ENCODE data around the gene PRR16. TPM values are rescaled to one million over a fixed set of nuclear protein-coding genes. Genes with fewer than 3 reads are reported as not detected.

PRR16 gene
- total and polyA plus RNA-seq, 4 experiments from 2014 or later: not detected

- no peak overlapping the region for H3K27ac Mint-ChIP-seq
- no peak overlapping the region for H3K4me3 Mint-ChIP-seq
- no peak for DNase-seq
- H3K36me3 Mint-ChIP-seq: no peaks in the 10 kb centered on the region
- no peaks in the 10 kb centered on the region for H3K9me3 ChIP-seq (ENCODE audit: control insufficient read depth in 1 of 2, low read length in 2 of 2)
- H3K27ac ChIP-seq (ENCODE audit: low read depth, low read length): no peak overlapping the region
- no peaks in the 10 kb centered on the region for H3K4me1 Mint-ChIP-seq
- no peaks in the 10 kb centered on the region for H3K4me1 ChIP-seq (ENCODE audit: insufficient read depth, low read length)
- H3K4me3 ChIP-seq (ENCODE audit: low read length in 2 of 2): no peak overlapping the region
- intact Hi-C loops (cut with micrococcal nuclease): no loop called here
- no peaks in the 10 kb centered on the region for H3K36me3 ChIP-seq (ENCODE audit: insufficient read depth, low read length)
- H3K27me3 Mint-ChIP-seq: no peaks in the 10 kb centered on the region
- H3K9me3 Mint-ChIP-seq: peaks cover 0 to 18% (median 8%) of the 10 kb centered on the region in 8 donors
- ChIA-PET POLR2A (ENCODE audit: partially characterized antibody) (no interaction called here), CTCF (ENCODE audit: partially characterized antibody) (no interaction called here)
- H3K27me3 ChIP-seq (ENCODE audit: insufficient read depth, low read length): no peaks in the 10 kb centered on the region
Measured at GRCh38 chr5:120605325-120606079, 141.4 kb downstream of the PRR16 start.

- DNase-seq: no peak
- ChIA-PET CTCF (ENCODE audit: partially characterized antibody) (no interaction called here), POLR2A (ENCODE audit: partially characterized antibody) (no interaction called here)
- Mint-ChIP-seq H3K4me1 (no peaks in the 10 kb centered on the region), H3K27ac (no peak overlapping the region), H3K4me3 (no peak overlapping the region), H3K27me3 (no peaks in the 10 kb centered on the region), H3K36me3 (no peaks in the 10 kb centered on the region), H3K9me3 (peaks cover 0 to 9% (median 4%) of the 10 kb centered on the region in 8 donors)
- Histone ChIP-seq H3K27me3 (ENCODE audit: insufficient read depth, low read length) (no peaks in the 10 kb centered on the region), H3K36me3 (ENCODE audit: insufficient read depth, low read length) (no peaks in the 10 kb centered on the region), H3K4me3 (ENCODE audit: low read length in 2 of 2) (no peak overlapping the region), H3K27ac (ENCODE audit: low read depth, low read length) (no peak overlapping the region), H3K9me3 (ENCODE audit: control insufficient read depth in 1 of 2, low read length in 2 of 2) (no peaks in the 10 kb centered on the region), H3K4me1 (ENCODE audit: insufficient read depth, low read length) (no peaks in the 10 kb centered on the region)
- intact Hi-C loops (cut with micrococcal nuclease): no loop called here
Measured at GRCh38 chr5:120609570-120609969, 145.5 kb downstream of the PRR16 start.

GRCh38 chr5:120610145-120610544 lies 146.0 kb downstream of the PRR16 start:
- Mint-ChIP-seq H3K9me3 (peaks cover 0 to 9% (median 4%) of the 10 kb centered on the region in 8 donors), H3K27ac (no peak overlapping the region), H3K4me3 (no peak overlapping the region), H3K4me1 (no peaks in the 10 kb centered on the region), H3K27me3 (no peaks in the 10 kb centered on the region), H3K36me3 (no peaks in the 10 kb centered on the region)
- no peak overlapping the region for H3K27ac ChIP-seq (ENCODE audit: low read depth, low read length)
- DNase-seq: no peak
- no peaks in the 10 kb centered on the region for H3K9me3 ChIP-seq (ENCODE audit: control insufficient read depth in 1 of 2, low read length in 2 of 2)
- H3K27me3 ChIP-seq (ENCODE audit: insufficient read depth, low read length): no peaks in the 10 kb centered on the region
- intact Hi-C loops (cut with micrococcal nuclease): no loop called here
- no peak overlapping the region for H3K4me3 ChIP-seq (ENCODE audit: low read length in 2 of 2)
- no peaks in the 10 kb centered on the region for H3K4me1 ChIP-seq (ENCODE audit: insufficient read depth, low read length)
- CTCF ChIA-PET (ENCODE audit: partially characterized antibody): no interaction called here
- POLR2A ChIA-PET (ENCODE audit: partially characterized antibody): no interaction called here
- no peaks in the 10 kb centered on the region for H3K36me3 ChIP-seq (ENCODE audit: insufficient read depth, low read length)

GRCh38 chr5:120613729-120614128 lies 149.6 kb downstream of the PRR16 start:
- no peaks in the 10 kb centered on the region for H3K9me3 ChIP-seq (ENCODE audit: control insufficient read depth in 1 of 2, low read length in 2 of 2)
- H3K27me3 ChIP-seq (ENCODE audit: insufficient read depth, low read length): no peaks in the 10 kb centered on the region
- no peak overlapping the region for H3K4me3 Mint-ChIP-seq
- no peak overlapping the region for H3K27ac Mint-ChIP-seq
- H3K27me3 Mint-ChIP-seq: no peaks in the 10 kb centered on the region
- no peaks in the 10 kb centered on the region for H3K36me3 ChIP-seq (ENCODE audit: insufficient read depth, low read length)
- no peaks in the 10 kb centered on the region for H3K36me3 Mint-ChIP-seq
- H3K27ac ChIP-seq (ENCODE audit: low read depth, low read length): no peak overlapping the region
- H3K9me3 Mint-ChIP-seq: peaks cover 0 to 11% (median 6%) of the 10 kb centered on the region in 8 donors
- no peak overlapping the region for H3K4me3 ChIP-seq (ENCODE audit: low read length in 2 of 2)
- intact Hi-C loops (cut with micrococcal nuclease): no loop called here
- no peaks in the 10 kb centered on the region for H3K4me1 ChIP-seq (ENCODE audit: insufficient read depth, low read length)
- POLR2A ChIA-PET (ENCODE audit: partially characterized antibody): no interaction called here
- no peak for DNase-seq
- CTCF ChIA-PET (ENCODE audit: partially characterized antibody): no interaction called here
- H3K4me1 Mint-ChIP-seq: no peaks in the 10 kb centered on the region

GRCh38 chr5:120614531-120615180 lies 150.6 kb downstream of the PRR16 start:
- H3K27ac ChIP-seq (ENCODE audit: low read depth, low read length): no peak overlapping the region
- no peaks in the 10 kb centered on the region for H3K36me3 Mint-ChIP-seq
- no peak overlapping the region for H3K4me3 Mint-ChIP-seq
- H3K27me3 Mint-ChIP-seq: no peaks in the 10 kb centered on the region
- H3K9me3 ChIP-seq (ENCODE audit: control insufficient read depth in 1 of 2, low read length in 2 of 2): no peaks in the 10 kb centered on the region
- no peak for DNase-seq
- peaks cover 0 to 11% (median 6%) of the 10 kb centered on the region in 8 donors for H3K9me3 Mint-ChIP-seq
- H3K4me1 Mint-ChIP-seq: no peaks in the 10 kb centered on the region
- H3K4me1 ChIP-seq (ENCODE audit: insufficient read depth, low read length): no peaks in the 10 kb centered on the region
- H3K27me3 ChIP-seq (ENCODE audit: insufficient read depth, low read length): no peaks in the 10 kb centered on the region
- intact Hi-C loops (cut with micrococcal nuclease): no loop called here
- ChIA-PET POLR2A (ENCODE audit: partially characterized antibody) (no interaction called here), CTCF (ENCODE audit: partially characterized antibody) (interaction anchor here (0.7 kb wide), 1 partner anchor 164 kb away, joined by 3 read pairs; no protein-coding TSS in a partner anchor)
- no peak overlapping the region for H3K4me3 ChIP-seq (ENCODE audit: low read length in 2 of 2)
- no peak overlapping the region for H3K27ac Mint-ChIP-seq
- H3K36me3 ChIP-seq (ENCODE audit: insufficient read depth, low read length): no peaks in the 10 kb centered on the region

GRCh38 chr5:120615967-120616645 lies 152.0 kb downstream of the PRR16 start:
- Histone ChIP-seq H3K27ac (ENCODE audit: low read depth, low read length) (no peak overlapping the region), H3K36me3 (ENCODE audit: insufficient read depth, low read length) (no peaks in the 10 kb centered on the region), H3K4me3 (ENCODE audit: low read length in 2 of 2) (no peak overlapping the region), H3K4me1 (ENCODE audit: insufficient read depth, low read length) (no peaks in the 10 kb centered on the region), H3K9me3 (ENCODE audit: control insufficient read depth in 1 of 2, low read length in 2 of 2) (no peaks in the 10 kb centered on the region), H3K27me3 (ENCODE audit: insufficient read depth, low read length) (no peaks in the 10 kb centered on the region)
- H3K4me3 Mint-ChIP-seq: no peak overlapping the region
- no peaks in the 10 kb centered on the region for H3K4me1 Mint-ChIP-seq
- POLR2A ChIA-PET (ENCODE audit: partially characterized antibody): no interaction called here
- H3K36me3 Mint-ChIP-seq: no peaks in the 10 kb centered on the region
- no peak overlapping the region for H3K27ac Mint-ChIP-seq
- CTCF ChIA-PET (ENCODE audit: partially characterized antibody): no interaction called here
- H3K9me3 Mint-ChIP-seq: peaks cover 0 to 7% (median 2%) of the 10 kb centered on the region in 8 donors
- H3K27me3 Mint-ChIP-seq: no peaks in the 10 kb centered on the region
- no peak for DNase-seq
- intact Hi-C loops (cut with micrococcal nuclease): no loop called here

GRCh38 chr5:120621339-120621738 lies 157.2 kb downstream of the PRR16 start:
- CTCF ChIA-PET (ENCODE audit: partially characterized antibody): no interaction called here
- Mint-ChIP-seq H3K27me3 (no peaks in the 10 kb centered on the region), H3K9me3 (peaks cover 0 to 21% (median 3%) of the 10 kb centered on the region in 8 donors), H3K36me3 (no peaks in the 10 kb centered on the region), H3K27ac (no peak overlapping the region), H3K4me3 (no peak overlapping the region), H3K4me1 (no peaks in the 10 kb centered on the region)
- no peak for DNase-seq
- H3K27me3 ChIP-seq (ENCODE audit: insufficient read depth, low read length): no peaks in the 10 kb centered on the region
- intact Hi-C loops (cut with micrococcal nuclease): no loop called here
- H3K36me3 ChIP-seq (ENCODE audit: insufficient read depth, low read length): no peaks in the 10 kb centered on the region
- POLR2A ChIA-PET (ENCODE audit: partially characterized antibody): no interaction called here
- H3K4me1 ChIP-seq (ENCODE audit: insufficient read depth, low read length): no peaks in the 10 kb centered on the region
- H3K27ac ChIP-seq (ENCODE audit: low read depth, low read length): no peak overlapping the region
- H3K4me3 ChIP-seq (ENCODE audit: low read length in 2 of 2): no peak overlapping the region
- no peaks in the 10 kb centered on the region for H3K9me3 ChIP-seq (ENCODE audit: control insufficient read depth in 1 of 2, low read length in 2 of 2)

Data from CD4-positive, alpha-beta memory T cell (primary cell).